ENCODE data around the gene INPP4A. TPM values are rescaled to one million over a fixed set of nuclear protein-coding genes. Genes with fewer than 3 reads are reported as not detected.

The INPP4A gene
- total and polyA plus RNA-seq, 10 of the 15 experiments (the other 5 are each of a cell fraction or from before 2014, with no cell fraction given), result 4.7 to 62.3 (median 36.9) TPM

DNA sequence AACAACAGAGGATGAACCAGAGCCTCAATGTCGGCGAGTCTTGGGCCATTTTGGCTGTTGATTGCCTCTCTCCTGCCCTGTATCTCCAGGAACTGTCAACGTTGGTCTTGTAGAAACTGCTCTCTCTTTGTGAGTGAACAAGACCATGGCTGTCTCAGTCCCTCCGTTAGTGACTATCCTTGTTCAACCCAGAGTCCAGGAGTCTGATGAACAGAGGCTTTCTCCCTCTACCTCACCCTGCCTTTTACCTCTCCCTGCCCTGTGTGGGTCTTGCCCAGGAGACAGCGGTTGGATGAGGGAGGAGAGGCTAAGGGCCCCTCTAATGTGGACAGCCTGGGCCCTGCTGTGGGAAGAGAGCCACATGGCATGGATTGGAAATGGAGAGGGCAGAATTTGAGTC is 32.8 kb downstream of the INPP4A start (continued):
- TF ChIP-seq, protein P1, sequence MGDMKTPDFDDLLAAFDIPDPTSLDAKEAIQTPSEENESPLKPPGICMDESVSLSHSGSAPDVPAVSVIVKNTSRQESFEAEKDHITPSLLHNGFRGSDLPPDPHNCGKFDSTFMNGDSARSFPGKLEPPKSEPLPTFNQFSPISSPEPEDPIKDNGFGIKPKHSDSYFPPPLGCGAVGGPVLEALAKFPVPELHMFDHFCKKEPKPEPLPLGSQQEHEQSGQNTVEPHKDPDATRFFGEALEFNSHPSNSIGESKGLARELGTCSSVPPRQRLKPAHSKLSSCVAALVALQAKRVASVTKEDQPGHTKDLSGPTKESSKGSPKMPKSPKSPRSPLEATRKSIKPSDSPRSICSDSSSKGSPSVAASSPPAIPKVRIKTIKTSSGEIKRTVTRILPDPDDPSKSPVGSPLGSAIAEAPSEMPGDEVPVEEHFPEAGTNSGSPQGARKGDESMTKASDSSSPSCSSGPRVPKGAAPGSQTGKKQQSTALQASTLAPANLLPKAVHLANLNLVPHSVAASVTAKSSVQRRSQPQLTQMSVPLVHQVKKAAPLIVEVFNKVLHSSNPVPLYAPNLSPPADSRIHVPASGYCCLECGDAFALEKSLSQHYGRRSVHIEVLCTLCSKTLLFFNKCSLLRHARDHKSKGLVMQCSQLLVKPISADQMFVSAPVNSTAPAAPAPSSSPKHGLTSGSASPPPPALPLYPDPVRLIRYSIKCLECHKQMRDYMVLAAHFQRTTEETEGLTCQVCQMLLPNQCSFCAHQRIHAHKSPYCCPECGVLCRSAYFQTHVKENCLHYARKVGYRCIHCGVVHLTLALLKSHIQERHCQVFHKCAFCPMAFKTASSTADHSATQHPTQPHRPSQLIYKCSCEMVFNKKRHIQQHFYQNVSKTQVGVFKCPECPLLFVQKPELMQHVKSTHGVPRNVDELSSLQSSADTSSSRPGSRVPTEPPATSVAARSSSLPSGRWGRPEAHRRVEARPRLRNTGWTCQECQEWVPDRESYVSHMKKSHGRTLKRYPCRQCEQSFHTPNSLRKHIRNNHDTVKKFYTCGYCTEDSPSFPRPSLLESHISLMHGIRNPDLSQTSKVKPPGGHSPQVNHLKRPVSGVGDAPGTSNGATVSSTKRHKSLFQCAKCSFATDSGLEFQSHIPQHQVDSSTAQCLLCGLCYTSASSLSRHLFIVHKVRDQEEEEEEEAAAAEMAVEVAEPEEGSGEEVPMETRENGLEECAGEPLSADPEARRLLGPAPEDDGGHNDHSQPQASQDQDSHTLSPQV (IDR thresholded peaks at IDR 0.05), result no peak
- TF ChIP-seq MYC (IDR thresholded peaks at IDR 0.05; ENCODE audit: insufficient read depth, insufficient read length, insufficient replicate concordance, low read length, severe bottlenecking) (no peak), ZNF274 (IDR thresholded peaks at IDR 0.05; ENCODE audit: insufficient read depth, insufficient read length) (no peak)

GRCh38 chr2:98478088-98478551 is 33.5 kb downstream of the INPP4A start:
- CTCF ChIA-PET, result interaction anchor here (0.8 to 5.9 kb wide), 8 partner anchors 10 to 91 kb away, joined by 3 to 41 read pairs (median 4); no protein-coding TSS in a partner anchor
- Histone ChIP-seq H3K79me2 (ENCODE audit: control insufficient read depth, insufficient read depth, low read length) (peaks cover 94% of the 10 kb centered on the region), H3K9ac (ENCODE audit: control insufficient read depth, insufficient read depth, low read length) (peak overlapping the region; percentile 4; the same call in 1 of the 2 replicates), H3K4me2 (ENCODE audit: control insufficient read depth, insufficient read depth) (peak overlapping the region; percentile 5; the same call in 1 of the 2 replicates), H3K4me1 (ENCODE audit: control insufficient read depth, insufficient read depth, low read length) (peaks cover 96% of the 10 kb centered on the region), H3K27me3 (replicated peaks in 1 of 2; ENCODE audit: control insufficient read depth in 2 of 2, insufficient read depth in 2 of 2, low read length in 1 of 2) (no peaks in the 10 kb centered on the region; a peak in 1 of 4 replicates), H3K36me3 (ENCODE audit: control insufficient read depth in 2 of 2, insufficient read depth in 2 of 2, low read length in 1 of 2) (peaks cover 8 to 20% of the 10 kb centered on the region in 2 experiments), H3K27ac (ENCODE audit: control insufficient read depth, insufficient read depth) (peak overlapping the region; percentile 28; the same call in 1 of the 2 replicates), H4K20me1 (ENCODE audit: control insufficient read depth, insufficient read depth) (no peaks in the 10 kb centered on the region), H2AFZ (ENCODE audit: control insufficient read depth, low read depth, low read length) (no peak overlapping the region), H3K9me3 (replicated peaks; ENCODE audit: control insufficient read depth, insufficient read depth, low read length) (no peaks in the 10 kb centered on the region), H3K4me3 (no peak overlapping the region)
- ATAC-seq (no peak), DNase-seq (ENCODE audit: low read depth, low spot score) (no peak), FAIRE-seq (no peak)
- SMC1A ChIA-PET (ENCODE audit: uncharacterized antibody, unreplicated experiment), result interaction anchor here (0.7 to 24.6 kb wide), 3 partner anchors 10 to 67 kb away, joined by 3 to 816 read pairs (median 81); no protein-coding TSS in a partner anchor
- WGBS (ENCODE audit: insufficient coverage, insufficient replicate concordance, low lambda C conversion rate, missing lambda C conversion rate), result 91% methylated on average over 8 of the region's 8 CpGs
- RAD21 ChIA-PET (ENCODE audit: unreplicated experiment), result interaction anchor here (1.4 to 7.4 kb wide), 5 partner anchors 9 to 31 kb away, joined by 3 to 150 read pairs (median 19); no protein-coding TSS in a partner anchor
- TF ChIP-seq CEBPB (IDR thresholded peaks at IDR 0.05; ENCODE audit: borderline replicate concordance in 1 of 2, low read depth in 2 of 2, low read length in 2 of 2) (no peak), MEF2A (IDR thresholded peaks at IDR 0.05; ENCODE audit: insufficient read depth, low read depth, low read length) (0 out of 2 replicates have a peak, but pooled peaks have one; percentile 28)
- no TSS peak for BruUV-seq (replicated peaks)
- in situ Hi-C loops (cut with MboI), result no loop called here
- intact Hi-C loops (cut with micrococcal nuclease; ENCODE audit: unreplicated experiment), result no loop called here
- POLR2A ChIA-PET, result interaction anchor here (16.1 kb wide), 1 partner anchor 19 kb away, joined by 545 read pairs; no protein-coding TSS in a partner anchor

All from GM12878 (cell line).